Measurements from ENCODE around the gene TRPM5. TPM values are rescaled to one million over a fixed set of nuclear protein-coding genes. Genes with fewer than 3 reads are reported as not detected.

Gene TRPM5
- total RNA-seq, 4 donors from 2014 or later = 1.4 to 7.5 (median 4.3) TPM

- no peak for DNase-seq
- in situ Hi-C loops (cut with MboI; ENCODE audit: low pct_ligation_motif_present in 1 of 4, low pct_unique_long_range_greater_than_20kb in 1 of 4, low sequenced_read_pairs in 3 of 4) (loop anchor here in 2 of 4 donors (10.0 to 25.0 kb wide), 3 partner anchors 91 to 461 kb away; partner anchors contain the start of gene CDKN1C (in 1 of the 2)), intact Hi-C loops (cut with DNase I; ENCODE audit: low total_unique reads) (no loop called here)
- Histone ChIP-seq H3K4me3 (no peak overlapping the region), H3K27ac (no peak overlapping the region), H3K9me3 (no peaks in the 10 kb centered on the region), H3K36me3 (no peaks in the 10 kb centered on the region), H3K27me3 (peaks cover 3% of the 10 kb centered on the region), H3K4me1 (no peaks in the 10 kb centered on the region)
- TF ChIP-seq, protein P1, sequence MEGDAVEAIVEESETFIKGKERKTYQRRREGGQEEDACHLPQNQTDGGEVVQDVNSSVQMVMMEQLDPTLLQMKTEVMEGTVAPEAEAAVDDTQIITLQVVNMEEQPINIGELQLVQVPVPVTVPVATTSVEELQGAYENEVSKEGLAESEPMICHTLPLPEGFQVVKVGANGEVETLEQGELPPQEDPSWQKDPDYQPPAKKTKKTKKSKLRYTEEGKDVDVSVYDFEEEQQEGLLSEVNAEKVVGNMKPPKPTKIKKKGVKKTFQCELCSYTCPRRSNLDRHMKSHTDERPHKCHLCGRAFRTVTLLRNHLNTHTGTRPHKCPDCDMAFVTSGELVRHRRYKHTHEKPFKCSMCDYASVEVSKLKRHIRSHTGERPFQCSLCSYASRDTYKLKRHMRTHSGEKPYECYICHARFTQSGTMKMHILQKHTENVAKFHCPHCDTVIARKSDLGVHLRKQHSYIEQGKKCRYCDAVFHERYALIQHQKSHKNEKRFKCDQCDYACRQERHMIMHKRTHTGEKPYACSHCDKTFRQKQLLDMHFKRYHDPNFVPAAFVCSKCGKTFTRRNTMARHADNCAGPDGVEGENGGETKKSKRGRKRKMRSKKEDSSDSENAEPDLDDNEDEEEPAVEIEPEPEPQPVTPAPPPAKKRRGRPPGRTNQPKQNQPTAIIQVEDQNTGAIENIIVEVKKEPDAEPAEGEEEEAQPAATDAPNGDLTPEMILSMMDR (IDR thresholded peaks at IDR 0.05) = no peak
- no peak for TF ChIP-seq EP300 (IDR thresholded peaks at IDR 0.05; ENCODE audit: low read depth)
- TF ChIP-seq POLR2AphosphoS5 (IDR thresholded peaks at IDR 0.05) = no peak
- TF ChIP-seq POLR2A (IDR thresholded peaks at IDR 0.05) = no peak
- WGBS, 2 donors (ENCODE audit: low coverage in 1 of 2) = 83 to 87% methylated on average over 7 to 8 of the region's 8 CpGs
Measured at GRCh38 chr11:2434008-2434407, 10.3 kb downstream of the TRPM5 start.

GRCh38 chr11:2433106-2433925 is 11.0 kb downstream of the TRPM5 start:
- TF ChIP-seq EP300 (IDR thresholded peaks at IDR 0.05; ENCODE audit: low read depth) (no peak), POLR2A (IDR thresholded peaks at IDR 0.05) (no peak)
- TF ChIP-seq, protein P1 (IDR thresholded peaks at IDR 0.05) = no peak
- H3K4me1 ChIP-seq = no peaks in the 10 kb centered on the region
- no peaks in the 10 kb centered on the region for H3K9me3 ChIP-seq
- DNase-seq = no peak
- in situ Hi-C loops (cut with MboI; ENCODE audit: low pct_ligation_motif_present in 1 of 4, low pct_unique_long_range_greater_than_20kb in 1 of 4, low sequenced_read_pairs in 3 of 4) (loop anchor here in 2 of 4 donors (10.0 to 25.0 kb wide), 3 partner anchors 91 to 461 kb away; partner anchors contain the start of gene CDKN1C (in 1 of the 2)), intact Hi-C loops (cut with DNase I; ENCODE audit: low total_unique reads) (no loop called here)
- H3K4me3 ChIP-seq = no peak overlapping the region
- H3K27ac ChIP-seq = no peak overlapping the region
- no peaks in the 10 kb centered on the region for H3K36me3 ChIP-seq
- 87% methylated on average over 14 of the region's 22 CpGs; no CpG with 5 or more reads in 1 of the 2 donors for whole genome bisulfite sequencing, 2 donors (ENCODE audit: low coverage in 1 of 2)
- peaks cover 3% of the 10 kb centered on the region for H3K27me3 ChIP-seq

- no peak for DNase-seq
- TF ChIP-seq, protein P1 (IDR thresholded peaks at IDR 0.05) = no peak
- TF ChIP-seq EP300 (IDR thresholded peaks at IDR 0.05; ENCODE audit: low read depth) (no peak), POLR2AphosphoS5 (IDR thresholded peaks at IDR 0.05) (no peak), POLR2A (IDR thresholded peaks at IDR 0.05) (no peak)
- intact Hi-C loops (cut with DNase I; ENCODE audit: low total_unique reads) = no loop called here
Measured at GRCh38 chr11:2432628-2433071, 11.7 kb downstream of the TRPM5 start.

DNA sequence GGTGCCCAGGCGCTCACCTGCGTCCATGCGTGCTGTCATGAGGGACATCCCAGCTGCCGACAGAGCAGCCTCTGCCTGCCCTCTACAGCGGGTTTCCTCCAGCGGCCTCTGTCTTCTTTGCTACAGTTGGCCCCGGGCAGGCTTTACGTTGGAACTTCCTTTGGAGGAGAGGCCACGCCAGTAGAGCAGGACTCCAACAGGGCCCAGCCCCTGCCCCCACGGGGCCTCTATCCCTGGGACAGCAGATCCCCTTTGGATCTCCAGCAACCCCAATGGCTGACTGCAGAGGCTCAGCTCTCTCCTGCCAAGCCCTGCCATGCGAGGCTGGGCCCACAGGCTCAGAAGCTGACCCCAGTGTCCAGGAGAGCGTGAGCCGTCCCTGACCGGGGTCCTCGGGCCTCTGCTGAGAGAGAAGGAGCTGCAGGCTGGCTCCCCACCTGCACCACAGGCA is 12.1 kb downstream of the TRPM5 start:
- no peak overlapping the region for H3K4me3 ChIP-seq
- intact Hi-C loops (cut with DNase I; ENCODE audit: low total_unique reads) (no loop called here), in situ Hi-C loops (cut with MboI; ENCODE audit: low pct_ligation_motif_present in 1 of 4, low pct_unique_long_range_greater_than_20kb in 1 of 4, low sequenced_read_pairs in 3 of 4) (loop anchor here in 2 of 4 donors (10.0 to 25.0 kb wide), 3 partner anchors 93 to 463 kb away; partner anchors contain the start of gene CDKN1C (in 1 of the 2))
- WGBS, 2 donors (ENCODE audit: low coverage in 1 of 2) = 76% methylated on average over 11 of the region's 15 CpGs; no CpG with 5 or more reads in 1 of the 2 donors
- TF ChIP-seq POLR2AphosphoS5 (IDR thresholded peaks at IDR 0.05) (no peak), EP300 (IDR thresholded peaks at IDR 0.05; ENCODE audit: low read depth) (no peak), POLR2A (IDR thresholded peaks at IDR 0.05) (no peak)
- TF ChIP-seq, protein P1 (IDR thresholded peaks at IDR 0.05) = no peak
- H3K9me3 ChIP-seq = no peaks in the 10 kb centered on the region
- peaks cover 0 to 5% (median under 1%) of the 10 kb centered on the region in 4 donors for H3K4me1 ChIP-seq
- no peaks in the 10 kb centered on the region for H3K36me3 ChIP-seq
- H3K27me3 ChIP-seq = peaks cover 3% of the 10 kb centered on the region
- H3K27ac ChIP-seq = no peak overlapping the region
- no peak for DNase-seq

More at GRCh38 chr11:2432628-2433071, 11.7 kb downstream of the TRPM5 start:
- Histone ChIP-seq H3K4me3 (no peak overlapping the region), H3K27me3 (peaks cover 3% of the 10 kb centered on the region), H3K9me3 (no peaks in the 10 kb centered on the region), H3K4me1 (peaks cover 0 to 2% (median 0%) of the 10 kb centered on the region in 4 donors), H3K27ac (no peak overlapping the region), H3K36me3 (no peaks in the 10 kb centered on the region)
- in situ Hi-C loops (cut with MboI; ENCODE audit: low pct_ligation_motif_present in 1 of 4, low pct_unique_long_range_greater_than_20kb in 1 of 4, low sequenced_read_pairs in 3 of 4) = loop anchor here in 2 of 4 donors (10.0 to 25.0 kb wide), 3 partner anchors 92 to 462 kb away; partner anchors contain the start of gene CDKN1C (in 1 of the 2)
- WGBS, 2 donors (ENCODE audit: low coverage in 1 of 2) = 87% methylated on average over 9 of the region's 13 CpGs; no CpG with 5 or more reads in 1 of the 2 donors

Measured in transverse colon (tissue), 4 donors.